Measurements from ENCODE around the gene FNTB. TPM values are rescaled to one million over a fixed set of nuclear protein-coding genes. Genes with fewer than 3 reads are reported as not detected.
"Not testable (repeated sequence)": the region's sequence is repeated elsewhere in the genome, so short reads cannot be mapped to it uniquely, and the experiment has no call there.

FNTB gene
- total RNA-seq, 2 experiments from 2014 or later = 17.9 to 18.8 TPM

GRCh38 chr14:65025818-65026217 lies 39.1 kb downstream of the FNTB start:
- CTCF ChIA-PET = no interaction called here
- Mint-ChIP-seq H3K36me3 (ENCODE audit: low read depth) (peaks cover 8% of the 10 kb centered on the region), H3K4me3 (no peak overlapping the region), H3K4me1 (ENCODE audit: low read depth) (no peaks in the 10 kb centered on the region), H3K27me3 (ENCODE audit: low read depth) (no peaks in the 10 kb centered on the region), H3K9me3 (ENCODE audit: insufficient read depth) (no peaks in the 10 kb centered on the region), H3K27ac (no peak overlapping the region)
- no peak for ATAC-seq
- DNase-seq = no peak
- POLR2A ChIA-PET = no interaction called here

GRCh38 chr14:65026526-65026925 lies 39.8 kb downstream of the FNTB start:
- Mint-ChIP-seq H3K9me3 (ENCODE audit: insufficient read depth) (no peaks in the 10 kb centered on the region), H3K27me3 (ENCODE audit: low read depth) (no peaks in the 10 kb centered on the region), H3K4me1 (ENCODE audit: low read depth) (no peaks in the 10 kb centered on the region), H3K4me3 (no peak overlapping the region), H3K27ac (no peak overlapping the region), H3K36me3 (ENCODE audit: low read depth) (peaks cover 10% of the 10 kb centered on the region)
- no peak for ATAC-seq
- ChIA-PET POLR2A (no interaction called here), CTCF (no interaction called here)
- DNase-seq = no peak

GRCh38 chr14:65027127-65027799 lies 40.6 kb downstream of the FNTB start:
- DNase-seq (no peak), ATAC-seq (no peak)
- no peaks in the 10 kb centered on the region for H3K4me1 Mint-ChIP-seq (ENCODE audit: low read depth)
- H3K27ac Mint-ChIP-seq = no peak overlapping the region
- no peaks in the 10 kb centered on the region for H3K27me3 Mint-ChIP-seq (ENCODE audit: low read depth)
- peaks cover 12% of the 10 kb centered on the region for H3K36me3 Mint-ChIP-seq (ENCODE audit: low read depth)
- CTCF ChIA-PET = no interaction called here
- POLR2A ChIA-PET = no interaction called here
- no peak overlapping the region for H3K4me3 Mint-ChIP-seq
- H3K9me3 Mint-ChIP-seq (ENCODE audit: insufficient read depth) = no peaks in the 10 kb centered on the region

- Mint-ChIP-seq H3K9me3 (ENCODE audit: insufficient read depth) (no peaks in the 10 kb centered on the region), H3K4me1 (ENCODE audit: low read depth) (no peaks in the 10 kb centered on the region), H3K4me3 (no peak overlapping the region), H3K27me3 (ENCODE audit: low read depth) (no peaks in the 10 kb centered on the region), H3K36me3 (ENCODE audit: low read depth) (peaks cover 21% of the 10 kb centered on the region), H3K27ac (no peak overlapping the region)
- CTCF ChIA-PET = interaction anchor here (0.6 to 1.0 kb wide), 2 partner anchors 10 to 171 kb away, joined by 4 read pairs; no protein-coding TSS in a partner anchor
- DNase-seq = no peak
- POLR2A ChIA-PET = no interaction called here
- no peak for ATAC-seq
Observed at GRCh38 chr14:65028937-65029336, 42.2 kb downstream of the FNTB start.

GRCh38 chr14:65031321-65031720 lies 44.6 kb downstream of the FNTB start:
- ATAC-seq; POLR2A ChIA-PET; H3K4me1 Mint-ChIP-seq (ENCODE audit: low read depth); H3K27me3 Mint-ChIP-seq (ENCODE audit: low read depth); H3K4me3 Mint-ChIP-seq; DNase-seq; H3K27ac Mint-ChIP-seq; H3K9me3 Mint-ChIP-seq (ENCODE audit: insufficient read depth): not testable (repeated sequence)
- CTCF ChIA-PET = interaction anchor here (1.4 kb wide), 1 partner anchor 12 kb away, joined by 3 read pairs; no protein-coding TSS in a partner anchor
- peaks cover 24% of the 10 kb centered on the region for H3K36me3 Mint-ChIP-seq (ENCODE audit: low read depth)

GRCh38 chr14:65032319-65032718 lies 45.6 kb downstream of the FNTB start:
- DNase-seq (no peak), ATAC-seq (no peak)
- ChIA-PET POLR2A (no interaction called here), CTCF (interaction anchor here (1.4 kb wide), 1 partner anchor 121 kb away, joined by 3 read pairs; no protein-coding TSS in a partner anchor)
- no peak overlapping the region for H3K4me3 Mint-ChIP-seq
- H3K4me1 Mint-ChIP-seq (ENCODE audit: low read depth) = no peaks in the 10 kb centered on the region
- H3K36me3 Mint-ChIP-seq (ENCODE audit: low read depth) = peaks cover 23% of the 10 kb centered on the region
- H3K9me3 Mint-ChIP-seq (ENCODE audit: insufficient read depth) = no peaks in the 10 kb centered on the region
- H3K27ac Mint-ChIP-seq = no peak overlapping the region
- no peaks in the 10 kb centered on the region for H3K27me3 Mint-ChIP-seq (ENCODE audit: low read depth)

- H3K4me1 Mint-ChIP-seq (ENCODE audit: low read depth) = no peaks in the 10 kb centered on the region
- H3K27me3 Mint-ChIP-seq (ENCODE audit: low read depth) = no peaks in the 10 kb centered on the region
- no peaks in the 10 kb centered on the region for H3K9me3 Mint-ChIP-seq (ENCODE audit: insufficient read depth)
- peaks cover 21% of the 10 kb centered on the region for H3K36me3 Mint-ChIP-seq (ENCODE audit: low read depth)
- H3K4me3 Mint-ChIP-seq = no peak overlapping the region
- no peak overlapping the region for H3K27ac Mint-ChIP-seq
- DNase-seq (no peak), ATAC-seq (no peak)
- CTCF ChIA-PET = interaction anchor here (1.4 kb wide), 2 partner anchors 13 to 122 kb away, joined by 3 to 4 read pairs; no protein-coding TSS in a partner anchor
- POLR2A ChIA-PET = no interaction called here
Observed at GRCh38 chr14:65033181-65033580, 46.5 kb downstream of the FNTB start.

GRCh38 chr14:65034021-65034420 lies 47.3 kb downstream of the FNTB start:
- Mint-ChIP-seq H3K36me3 (ENCODE audit: low read depth) (peaks cover 21% of the 10 kb centered on the region), H3K27ac (no peak overlapping the region), H3K4me3 (no peak overlapping the region), H3K9me3 (ENCODE audit: insufficient read depth) (no peaks in the 10 kb centered on the region), H3K4me1 (ENCODE audit: low read depth) (no peaks in the 10 kb centered on the region), H3K27me3 (ENCODE audit: low read depth) (no peaks in the 10 kb centered on the region)
- POLR2A ChIA-PET = interaction anchor here (1.0 kb wide), 1 partner anchor 65 kb away, joined by 5 read pairs; no protein-coding TSS in a partner anchor
- DNase-seq (no peak), ATAC-seq (no peak)
- CTCF ChIA-PET = interaction anchor here (1.4 kb wide), 1 partner anchor 14 kb away, joined by 4 read pairs; no protein-coding TSS in a partner anchor

GRCh38 chr14:65035049-65035448 lies 48.4 kb downstream of the FNTB start:
- no peak for DNase-seq
- Mint-ChIP-seq H3K27me3 (ENCODE audit: low read depth) (no peaks in the 10 kb centered on the region), H3K36me3 (ENCODE audit: low read depth) (peaks cover 17% of the 10 kb centered on the region), H3K4me3 (no peak overlapping the region), H3K9me3 (ENCODE audit: insufficient read depth) (no peaks in the 10 kb centered on the region), H3K27ac (no peak overlapping the region), H3K4me1 (ENCODE audit: low read depth) (no peaks in the 10 kb centered on the region)
- no peak for ATAC-seq
- POLR2A ChIA-PET = no interaction called here
- CTCF ChIA-PET = interaction anchor here (1.0 kb wide), 1 partner anchor 10 kb away, joined by 3 read pairs; no protein-coding TSS in a partner anchor

- ATAC-seq = no peak
- ChIA-PET CTCF (no interaction called here), POLR2A (no interaction called here)
- peaks cover 18% of the 10 kb centered on the region for H3K36me3 Mint-ChIP-seq (ENCODE audit: low read depth)
- peaks cover 2% of the 10 kb centered on the region for H3K4me1 Mint-ChIP-seq (ENCODE audit: low read depth)
- no peaks in the 10 kb centered on the region for H3K9me3 Mint-ChIP-seq (ENCODE audit: insufficient read depth)
- DNase-seq = no peak
- no peak overlapping the region for H3K27ac Mint-ChIP-seq
- no peaks in the 10 kb centered on the region for H3K27me3 Mint-ChIP-seq (ENCODE audit: low read depth)
- no peak overlapping the region for H3K4me3 Mint-ChIP-seq
Observed at GRCh38 chr14:65038966-65039365, 52.3 kb downstream of the FNTB start.

- no peak overlapping the region for H3K27ac Mint-ChIP-seq
Observed at GRCh38 chr14:65040666-65041433, 54.2 kb downstream of the FNTB start.

GRCh38 chr14:65041434-65041915 lies 54.8 kb downstream of the FNTB start:
- H3K27me3 Mint-ChIP-seq (ENCODE audit: low read depth) = no peaks in the 10 kb centered on the region
- peaks cover 30% of the 10 kb centered on the region for H3K36me3 Mint-ChIP-seq (ENCODE audit: low read depth)
- peaks cover 14% of the 10 kb centered on the region for H3K4me1 Mint-ChIP-seq (ENCODE audit: low read depth)
- ChIA-PET POLR2A (no interaction called here), CTCF (no interaction called here)
- H3K4me3 Mint-ChIP-seq = no peak overlapping the region
- H3K9me3 Mint-ChIP-seq (ENCODE audit: insufficient read depth) = no peaks in the 10 kb centered on the region
- no peak for ATAC-seq
- no peak overlapping the region for H3K27ac Mint-ChIP-seq
- no peak for DNase-seq

More at GRCh38 chr14:65040666-65041433, 54.2 kb downstream of the FNTB start:
- DNase-seq (no peak), ATAC-seq (no peak)
- POLR2A ChIA-PET = no interaction called here
- CTCF ChIA-PET = no interaction called here
- Mint-ChIP-seq H3K4me1 (ENCODE audit: low read depth) (peaks cover 14% of the 10 kb centered on the region), H3K27me3 (ENCODE audit: low read depth) (no peaks in the 10 kb centered on the region), H3K9me3 (ENCODE audit: insufficient read depth) (no peaks in the 10 kb centered on the region), H3K36me3 (ENCODE audit: low read depth) (peaks cover 27% of the 10 kb centered on the region), H3K4me3 (no peak overlapping the region)

Data from activated CD8-positive, alpha-beta T cell treated with anti-CD3 and anti-CD28 coated beads, Interleukin-2, amount 10 ng/mL, durations not matched to agents 7 days and 5 days (primary cell).